HG03521 (cell line): ENCODE data around the gene CNPY4.

Experiments
- ATAC-seq: cut with Tn5 transposase; IDR thresholded peaks from one replicate; pipeline ENCODE4 v1.9.1; 2021; ENCODE audit warnings: mild to moderate bottlenecking, moderate library complexity; ENCODE audit not compliant: unreplicated experiment

The CNPY4 gene

DNA sequence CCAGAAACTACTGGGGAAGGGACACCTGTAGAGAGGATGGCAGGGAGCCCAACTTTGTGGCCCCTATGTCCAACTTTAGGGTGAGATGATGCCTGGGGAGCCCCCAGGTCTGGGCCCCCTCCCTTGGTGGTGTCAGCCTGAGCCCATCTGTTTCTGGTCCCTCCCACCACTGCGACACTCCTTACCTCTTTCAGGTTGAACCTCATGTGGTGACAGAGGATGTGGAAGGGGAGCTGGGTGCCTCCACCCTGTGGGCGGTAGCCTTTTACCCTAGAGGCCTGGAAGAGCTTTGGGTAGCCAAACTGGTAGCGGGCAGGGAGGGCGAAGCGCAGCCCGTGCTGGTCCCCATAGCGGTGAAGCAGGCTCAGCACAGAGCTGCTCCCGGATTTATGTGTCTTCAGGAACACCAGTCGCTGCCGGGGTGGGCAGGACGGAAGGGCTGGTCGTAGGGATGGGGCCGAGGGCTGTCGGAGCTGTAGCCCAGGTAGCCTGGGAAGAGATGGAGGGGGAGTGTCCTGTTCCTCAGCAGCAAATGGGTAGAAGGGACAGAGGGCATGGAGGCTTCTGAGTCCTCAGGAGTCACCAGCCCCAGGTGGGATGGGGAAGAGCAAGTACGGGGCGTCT, 47.0 kb downstream of the CNPY4 start:
- no peak for ATAC-seq

DNA sequence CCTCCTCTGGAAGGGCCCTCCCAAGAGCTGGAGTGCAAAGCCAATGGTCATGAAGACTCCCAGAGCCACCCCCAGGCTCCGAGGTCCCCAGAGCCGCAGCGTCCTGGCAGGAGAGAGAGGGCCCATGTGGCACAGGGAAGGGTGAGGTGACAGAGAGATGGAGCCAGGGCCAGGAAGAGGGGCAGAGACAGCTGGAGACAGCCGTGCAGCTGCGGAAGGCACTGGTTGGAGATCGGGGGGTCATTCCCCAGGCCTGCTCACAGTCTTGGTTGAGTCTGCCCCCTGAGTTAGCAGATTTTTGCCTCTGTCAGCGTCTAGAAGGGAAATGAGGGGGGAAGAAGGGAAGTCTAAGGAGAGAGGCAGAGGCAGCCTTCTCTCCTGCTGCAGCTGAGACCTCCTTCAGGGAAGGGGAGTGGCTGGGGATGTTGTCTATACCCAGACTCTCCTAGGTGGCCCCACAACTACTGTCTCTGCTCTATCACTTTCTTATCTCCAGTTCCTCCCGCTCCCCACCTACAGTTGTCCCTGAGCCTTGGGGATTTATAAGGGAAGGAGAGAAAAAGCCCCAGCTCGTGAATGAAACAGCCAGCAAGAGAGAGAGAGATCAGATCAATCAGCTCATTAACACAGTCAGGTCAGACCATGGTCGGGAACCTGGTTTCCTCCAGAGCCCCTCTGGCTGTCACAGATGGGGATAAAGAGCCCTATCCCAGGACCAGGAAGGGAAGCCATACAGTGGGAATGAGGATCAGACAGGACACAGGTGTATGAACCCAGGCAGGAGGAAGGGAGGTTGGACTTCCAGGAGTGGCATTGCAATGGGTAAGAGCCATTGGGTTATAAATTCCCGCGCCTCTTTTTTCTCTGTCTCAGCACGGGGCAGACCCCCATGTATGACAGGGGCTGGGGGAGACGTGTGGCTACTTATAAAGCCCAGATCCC, 47.8 kb downstream of the CNPY4 start:
- ATAC-seq: no peak

DNA sequence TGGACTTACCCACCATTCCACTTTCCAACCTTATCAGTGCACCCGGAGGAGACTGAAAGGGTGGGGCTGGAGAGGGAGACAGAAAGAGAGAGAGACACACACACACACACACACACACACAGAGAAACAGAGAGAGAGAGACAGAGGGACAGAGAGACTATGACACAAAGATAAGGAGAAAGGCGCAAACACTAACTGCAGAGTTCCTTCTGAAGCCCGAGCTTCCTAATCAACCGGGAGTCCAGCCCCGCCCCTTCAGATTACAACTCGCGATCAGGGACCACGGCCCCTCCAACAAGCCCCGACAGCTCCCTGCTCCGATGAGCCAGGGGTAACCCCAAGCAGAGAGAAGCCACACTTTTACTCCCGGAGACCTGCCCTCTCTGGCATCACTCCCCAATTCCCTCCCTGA, 48.5 kb downstream of the CNPY4 start:
- ATAC-seq: no peak

DNA sequence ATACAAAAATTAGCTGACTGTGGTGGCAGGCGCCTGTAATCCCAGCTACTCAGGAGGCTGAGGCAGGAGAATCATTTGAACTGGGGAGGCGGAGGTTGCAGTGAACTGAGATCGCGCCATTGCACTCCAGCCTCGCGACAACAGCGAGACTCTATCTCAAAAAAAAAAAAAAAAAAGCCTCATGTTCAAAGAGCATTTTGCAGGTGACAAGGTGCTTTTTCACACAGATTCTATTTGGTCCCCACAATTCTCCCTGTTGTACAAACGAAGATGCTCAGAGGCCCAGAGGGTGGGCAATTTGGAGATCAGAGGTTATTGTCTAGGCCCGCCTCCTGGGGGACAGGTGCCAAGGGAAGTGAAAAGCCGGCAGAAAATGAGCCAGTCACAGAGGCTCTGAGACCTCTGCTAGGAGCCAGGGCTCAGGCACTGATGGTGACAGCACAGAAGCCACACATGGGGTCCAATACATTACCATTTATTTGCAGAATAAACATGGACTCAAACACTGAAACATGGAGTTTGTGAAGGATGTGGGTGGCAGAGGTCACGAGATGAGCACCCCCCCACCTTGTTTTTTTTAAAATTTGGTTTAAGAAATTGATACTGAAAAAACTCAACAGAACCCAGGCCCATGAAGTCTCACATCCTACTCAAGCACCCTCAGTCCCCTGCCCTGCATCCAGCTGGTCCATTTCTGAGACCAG, 49.9 kb downstream of the CNPY4 start:
- no peak for ATAC-seq

DNA sequence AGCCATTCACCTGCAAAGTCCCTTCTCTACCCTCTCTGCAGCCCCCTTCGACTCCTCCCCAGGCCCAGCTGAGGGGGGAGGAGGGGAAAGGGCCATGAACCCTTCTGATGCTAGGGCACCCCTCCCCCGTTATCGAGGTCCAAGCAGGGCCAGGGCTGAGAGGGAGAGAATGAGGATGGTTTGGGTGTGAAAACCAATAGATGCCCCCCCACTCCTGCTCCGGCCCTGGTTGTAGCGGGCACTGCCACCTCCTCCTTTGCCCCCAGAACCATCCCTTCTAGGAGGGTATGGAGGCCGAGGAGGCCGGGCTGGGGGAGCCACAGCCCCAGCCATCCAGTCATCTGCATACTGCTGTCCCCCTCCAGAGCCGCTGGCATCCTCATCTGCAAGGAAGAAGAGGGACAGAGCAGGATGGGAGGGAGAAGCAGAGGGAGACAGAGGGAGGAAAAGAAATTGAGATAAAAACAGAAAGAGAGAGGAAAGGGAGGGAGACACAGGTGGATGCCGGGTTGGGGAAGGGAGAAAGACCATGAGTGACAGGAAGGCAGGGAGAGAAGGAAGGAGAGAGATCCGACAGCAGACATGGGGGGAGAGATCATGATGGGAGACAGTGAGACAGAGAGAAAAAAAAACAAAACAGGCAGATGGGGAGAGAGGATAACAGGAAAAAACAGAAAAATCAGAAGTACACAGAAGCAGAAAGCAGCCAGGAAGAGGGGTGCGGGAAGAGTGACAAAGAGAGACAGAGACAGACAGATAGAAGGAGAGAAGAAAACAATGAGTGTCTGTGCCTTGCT, 50.9 kb downstream of the CNPY4 start:
- ATAC-seq: no peak

DNA sequence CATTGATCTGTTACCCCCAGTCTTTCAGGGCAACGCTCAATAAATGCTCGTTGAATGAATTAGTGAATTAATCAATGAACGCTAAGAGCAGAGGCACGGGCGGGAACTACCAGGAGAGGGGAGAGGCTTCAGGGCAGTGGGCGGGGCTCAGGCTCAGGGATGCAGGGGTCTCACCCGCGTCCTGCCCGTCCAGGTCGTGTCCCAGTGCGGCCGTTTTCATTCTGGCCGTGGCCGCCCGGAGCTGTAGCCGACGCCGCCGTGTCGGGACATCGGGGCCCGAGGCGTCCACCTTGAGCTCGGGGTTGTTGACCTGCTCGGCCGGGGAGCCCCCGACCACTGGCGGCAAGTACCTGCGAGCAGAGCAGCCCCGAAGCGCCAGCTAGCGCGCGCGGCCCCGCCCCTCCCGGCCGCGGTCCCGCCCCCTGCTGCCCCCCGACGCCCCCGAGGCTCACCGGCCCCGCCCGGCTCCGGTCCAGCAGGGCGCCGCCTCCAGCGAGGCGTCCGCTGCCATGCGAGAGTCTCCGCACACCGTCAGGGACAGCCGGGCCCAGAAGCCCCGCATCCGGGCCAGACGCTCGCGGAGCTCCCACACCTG, 51.8 kb downstream of the CNPY4 start:
- no peak for ATAC-seq

DNA sequence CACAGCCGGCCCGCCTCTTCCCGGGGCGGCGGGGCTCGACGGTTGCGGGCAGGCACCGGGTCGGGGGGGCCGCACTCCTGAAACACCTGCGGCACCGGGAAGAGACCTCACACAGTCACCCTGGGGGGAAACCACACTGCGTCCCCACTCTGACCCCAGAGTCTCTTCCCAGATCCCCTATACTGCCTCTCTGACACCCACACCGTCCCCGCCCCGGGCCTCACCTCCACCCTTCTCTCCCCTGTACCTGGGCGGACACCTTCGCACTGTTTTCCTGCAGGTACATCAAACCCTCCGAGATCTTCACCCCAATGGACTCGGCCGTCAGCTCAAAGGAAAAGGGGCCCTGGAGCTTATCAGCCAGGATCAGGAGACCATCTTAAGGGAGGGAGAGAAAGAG, 52.4 kb downstream of the CNPY4 start:
- ATAC-seq: no peak

DNA sequence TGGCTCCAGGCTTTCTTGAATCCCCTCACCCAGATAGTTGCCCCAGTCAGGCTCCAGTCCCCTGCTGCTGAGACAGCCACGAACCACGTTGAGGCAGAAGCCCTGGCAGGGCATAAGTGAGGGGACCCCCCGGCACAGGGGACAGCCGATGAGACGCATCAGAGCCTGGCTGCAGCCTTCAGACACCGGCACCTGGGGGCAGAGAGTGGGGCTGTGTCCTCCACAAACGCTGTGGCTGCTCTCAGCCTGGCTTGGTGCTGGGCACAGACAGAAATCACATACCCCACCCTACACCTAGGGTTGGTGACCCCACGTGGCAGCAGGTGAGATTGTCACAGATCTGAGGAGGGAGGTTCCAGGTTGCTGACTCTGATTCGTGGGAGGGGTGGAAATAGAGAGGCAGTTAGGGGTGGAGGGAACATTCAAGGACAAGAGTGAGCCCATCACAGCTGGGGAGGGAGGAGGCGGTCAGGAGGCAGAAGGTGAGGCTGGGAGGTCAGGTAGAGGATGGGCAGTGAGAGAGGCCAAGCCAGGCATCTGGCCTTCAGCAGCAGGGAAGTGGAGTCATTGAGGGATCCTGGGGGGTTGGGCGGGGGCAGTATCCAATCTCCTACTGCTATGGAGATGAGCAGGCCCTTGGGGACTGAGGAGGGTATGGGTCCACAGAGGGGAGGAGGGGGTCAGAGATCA, 54.5 kb downstream of the CNPY4 start:
- ATAC-seq: no peak

DNA sequence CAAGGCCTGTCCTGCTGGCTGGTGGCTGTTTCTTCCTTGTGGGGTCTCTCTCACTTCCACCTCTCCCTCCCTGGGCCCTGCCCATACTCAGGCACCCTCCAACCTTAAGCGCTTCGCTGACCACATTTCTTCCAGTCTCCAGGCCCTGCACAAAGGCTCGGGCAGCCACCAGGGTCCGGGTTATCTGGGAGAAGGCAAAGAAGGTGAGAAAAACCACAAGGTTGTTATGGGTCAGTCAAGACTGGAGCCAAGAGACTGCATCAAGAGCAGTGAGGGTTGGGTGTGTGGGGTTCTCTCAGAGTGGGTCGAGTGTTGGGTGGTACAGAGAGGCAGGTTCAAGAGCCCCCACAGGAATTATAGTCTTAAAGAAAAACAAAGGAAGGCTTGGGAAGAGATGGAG, 55.1 kb downstream of the CNPY4 start:
- ATAC-seq: no peak
